Brain microvascular endothelial cell (primary cell): Measurements from ENCODE around the gene NPB.

ENCODE experiments used
- DNase-seq: peaks from one replicate; pipeline ENCODE4 v3.0.0-alpha.2; 2020
- H3K27ac ChIP-seq: fragments of 250-450 bp; sonication (Bioruptor Pico); 2 replicates; pipeline ENCODE4 v1.5.1; 2020; ENCODE audit warnings: mild to moderate bottlenecking, moderate library complexity
- H3K27me3 ChIP-seq: fragments of 250-450 bp; sonication (Bioruptor Pico); replicated peaks from 2 replicates; pipeline ENCODE4 v1.5.1; 2020; ENCODE audit warnings: mild to moderate bottlenecking
- H3K36me3 ChIP-seq: fragments of 250-450 bp; sonication (Bioruptor Pico); replicated peaks from 2 replicates; pipeline ENCODE4 v1.5.1; 2020; ENCODE audit warnings: mild to moderate bottlenecking
- H3K4me3 ChIP-seq: 2 replicates; pipeline ENCODE4 v1.5.1; 2011; ENCODE audit warnings: low read depth, mild to moderate bottlenecking, control low read depth, low read length, moderate library complexity
- in situ Hi-C: cut with HindIII; loops from 2 replicates; pipeline ENCODE4 v1.10.0; 2017; ENCODE audit warnings: low sequenced_read_pairs, low pct_ligation_motif_present
- TF ChIP-seq, protein P1 (sequence below): IDR thresholded peaks from 2 replicates; pipeline ENCODE4 v1.5.1; 2011; ENCODE audit warnings: low read depth, mild to moderate bottlenecking, moderate library complexity, low read length, control low read depth, inconsistent platforms; ENCODE audit errors: missing control alignments

The NPB gene

DNA sequence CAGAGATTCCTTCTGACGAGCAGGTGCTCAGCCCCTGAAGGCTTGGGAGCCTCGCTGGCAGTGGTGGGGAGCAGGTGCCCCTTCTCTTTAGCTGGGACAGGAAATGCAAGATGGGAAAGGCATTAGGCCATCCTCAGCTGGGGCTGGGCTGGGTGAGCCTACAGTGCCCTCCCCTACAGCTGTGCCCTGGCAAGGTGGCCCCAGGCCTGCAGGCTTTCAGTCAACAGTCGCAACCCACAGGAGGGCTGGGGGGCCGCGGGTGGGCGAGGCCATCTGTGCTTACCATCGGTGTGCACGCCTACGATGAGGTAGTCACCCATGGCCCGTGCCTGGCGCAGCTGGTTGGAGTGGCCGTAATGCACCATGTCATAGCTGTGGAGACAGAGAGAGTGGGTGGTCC is 7.2 kb downstream of the NPB start:
- Histone ChIP-seq H3K36me3 (peaks cover 25% of the 10 kb centered on the region), H3K27ac (no peak overlapping the region), H3K27me3 (no peaks in the 10 kb centered on the region), H3K4me3 (no peak overlapping the region)
- in situ Hi-C loops, result no loop called here
- TF ChIP-seq, protein P1, sequence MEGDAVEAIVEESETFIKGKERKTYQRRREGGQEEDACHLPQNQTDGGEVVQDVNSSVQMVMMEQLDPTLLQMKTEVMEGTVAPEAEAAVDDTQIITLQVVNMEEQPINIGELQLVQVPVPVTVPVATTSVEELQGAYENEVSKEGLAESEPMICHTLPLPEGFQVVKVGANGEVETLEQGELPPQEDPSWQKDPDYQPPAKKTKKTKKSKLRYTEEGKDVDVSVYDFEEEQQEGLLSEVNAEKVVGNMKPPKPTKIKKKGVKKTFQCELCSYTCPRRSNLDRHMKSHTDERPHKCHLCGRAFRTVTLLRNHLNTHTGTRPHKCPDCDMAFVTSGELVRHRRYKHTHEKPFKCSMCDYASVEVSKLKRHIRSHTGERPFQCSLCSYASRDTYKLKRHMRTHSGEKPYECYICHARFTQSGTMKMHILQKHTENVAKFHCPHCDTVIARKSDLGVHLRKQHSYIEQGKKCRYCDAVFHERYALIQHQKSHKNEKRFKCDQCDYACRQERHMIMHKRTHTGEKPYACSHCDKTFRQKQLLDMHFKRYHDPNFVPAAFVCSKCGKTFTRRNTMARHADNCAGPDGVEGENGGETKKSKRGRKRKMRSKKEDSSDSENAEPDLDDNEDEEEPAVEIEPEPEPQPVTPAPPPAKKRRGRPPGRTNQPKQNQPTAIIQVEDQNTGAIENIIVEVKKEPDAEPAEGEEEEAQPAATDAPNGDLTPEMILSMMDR, result no peak
- no peak for DNase-seq

GRCh38 chr17:81909966-81910839 is 8.2 kb downstream of the NPB start:
- peaks cover 30% of the 10 kb centered on the region for H3K36me3 ChIP-seq
- no peak overlapping the region for H3K27ac ChIP-seq
- TF ChIP-seq, protein P1, result no peak
- DNase-seq, result no peak
- peak overlapping the region; percentile 74 for H3K4me3 ChIP-seq
- H3K27me3 ChIP-seq, result no peaks in the 10 kb centered on the region
- in situ Hi-C loops, result no loop called here

DNA sequence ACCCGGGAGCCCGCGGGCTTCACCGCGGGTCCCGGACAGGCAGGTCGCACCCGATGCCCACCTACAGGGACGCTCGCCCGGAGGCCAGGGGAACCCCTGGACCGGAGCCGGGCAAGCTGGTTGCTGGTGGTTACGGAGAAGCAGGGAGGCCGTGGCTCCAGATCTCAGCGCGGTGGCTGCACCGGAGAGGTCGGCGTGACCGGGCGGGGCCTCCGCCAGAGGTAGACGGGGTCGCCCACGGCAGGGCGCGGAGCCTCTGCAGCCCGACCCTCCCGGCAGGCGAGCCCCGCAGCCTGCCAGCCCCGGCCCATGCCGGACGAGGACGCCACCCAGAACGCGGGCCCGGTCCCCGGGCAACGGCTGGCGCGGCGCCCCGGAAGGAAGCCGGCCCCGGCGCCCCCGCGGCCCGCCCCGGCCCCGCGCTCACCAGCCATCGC is 8.8 kb downstream of the NPB start:
- Histone ChIP-seq H3K27me3 (no peaks in the 10 kb centered on the region), H3K4me3 (peak overlapping the region; percentile 74), H3K27ac (no peak overlapping the region), H3K36me3 (peaks cover 36% of the 10 kb centered on the region)
- TF ChIP-seq, protein P1, result no peak
- DNase-seq, result no peak
- in situ Hi-C loops, result no loop called here

DNA sequence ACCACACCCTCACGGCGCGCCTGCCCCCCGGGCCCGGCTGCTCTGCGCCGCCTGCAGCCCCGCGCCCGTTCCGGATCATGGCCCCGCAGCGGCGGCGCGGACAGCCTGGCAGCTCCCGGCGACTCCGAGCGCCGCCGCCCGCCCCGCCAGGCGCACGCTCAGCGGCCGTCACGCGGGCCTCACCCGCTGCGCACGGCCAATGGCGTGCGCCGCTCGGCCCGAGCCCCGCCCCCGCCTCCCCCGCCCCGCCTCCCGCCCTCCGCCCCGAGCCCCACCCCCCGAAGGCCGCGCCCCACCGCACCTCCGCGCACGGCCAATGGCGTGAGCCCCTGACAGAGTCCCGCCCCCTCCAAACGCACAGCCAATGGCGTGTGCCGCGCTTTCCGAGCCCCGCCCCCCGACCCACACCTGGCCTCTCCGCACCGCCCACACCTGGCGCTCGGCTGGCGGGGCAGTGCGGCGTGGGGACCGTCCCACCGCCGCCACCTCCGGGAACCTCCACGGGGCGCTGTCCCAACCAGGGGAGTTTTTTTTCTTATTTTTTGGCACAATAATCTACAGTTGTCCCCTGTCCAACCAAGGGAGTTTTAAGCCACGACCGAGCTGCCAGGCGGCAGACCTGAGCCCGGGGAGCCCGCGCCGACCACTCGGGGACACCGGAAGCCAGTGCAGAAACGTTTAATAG is 9.4 kb downstream of the NPB start, which contains the start of gene PCYT2:
PCYT2 (minus strand) TSS at position 123 of the 685 bp plus-strand sequence; CDS start at position 79, 44 bp downstream.
- in situ Hi-C loops, result no loop called here
- peak; percentile 62 for DNase-seq
- H3K27ac ChIP-seq, result no peak within 1 kb of the TSS
- no peaks in the 10 kb centered on the region for H3K27me3 ChIP-seq
- TF ChIP-seq, protein P1, result no peak
- peak within 1 kb of the TSS; percentile 74 for H3K4me3 ChIP-seq
- H3K36me3 ChIP-seq, result peaks cover 37% of the 10 kb centered on the region

- DNase-seq, result no peak
- in situ Hi-C loops, result no loop called here
- H3K27ac ChIP-seq, result no peak overlapping the region
- H3K36me3 ChIP-seq, result peaks cover 37% of the 10 kb centered on the region
- no peaks in the 10 kb centered on the region for H3K27me3 ChIP-seq
- no peak overlapping the region for H3K4me3 ChIP-seq
- TF ChIP-seq, protein P1, result no peak
These were observed 9.9 kb downstream of the NPB start for GRCh38 chr17:81911969-81912368.
